ENCODE results near the gene SULT1C3.

The SULT1C3 gene

GRCh38 chr2:108304975-108305374 is 65.2 kb downstream of the SULT1C3 start:
- no peak for DNase-seq (ENCODE audit: low read depth, low spot score)

GRCh38 chr2:108305901-108306300 is 66.1 kb downstream of the SULT1C3 start:
- DNase-seq (ENCODE audit: low read depth, low spot score) = no peak

- no peak for DNase-seq (ENCODE audit: low read depth, low spot score)
These were observed 70.1 kb downstream of the SULT1C3 start for GRCh38 chr2:108309903-108310302.

Data from iPS DF 19.7 (cell line).